HUES6 (cell line): ENCODE measurements around the gene SECISBP2.

ENCODE experiments used
- H3K27ac ChIP-seq: 2 replicates; pipeline ENCODE4 v1.7.0; 2013; ENCODE audit warnings: low read depth, mild to moderate bottlenecking, low read length, inconsistent platforms
- H3K27me3 ChIP-seq: 2 replicates; pipeline ENCODE4 v1.6.1; 2013; ENCODE audit warnings: low read length; ENCODE audit not compliant: control insufficient read depth, insufficient read depth
- H3K36me3 ChIP-seq: 2 replicates; pipeline ENCODE4 v1.6.1; 2013; ENCODE audit warnings: low read length; ENCODE audit not compliant: control insufficient read depth, insufficient read depth
- H3K4me1 ChIP-seq: 2 replicates; pipeline ENCODE4 v1.6.1; 2013; ENCODE audit warnings: low read length; ENCODE audit not compliant: control insufficient read depth, insufficient read depth
- H3K4me3 ChIP-seq: 2 replicates; pipeline ENCODE4 v1.5.1; 2013; ENCODE audit warnings: low read depth, low read length
- H3K9ac ChIP-seq: one replicate; pipeline ENCODE4 v1.6.1; 2013; ENCODE audit warnings: mild to moderate bottlenecking, low read length
- H3K9me3 ChIP-seq: 2 replicates; pipeline ENCODE4 v1.6.1; 2013; ENCODE audit warnings: low read depth, low read length; ENCODE audit not compliant: control insufficient read depth, insufficient read depth

The SECISBP2 gene

GRCh38 chr9:89376741-89377351 is 58.5 kb downstream of the SECISBP2 start:
- Histone ChIP-seq H3K4me1 (no peaks in the 10 kb centered on the region; the same call in 1 of the 2 replicates), H3K27me3 (no peaks in the 10 kb centered on the region), H3K9ac (no peak overlapping the region), H3K27ac (no peak overlapping the region), H3K9me3 (no peaks in the 10 kb centered on the region), H3K4me3 (no peak overlapping the region), H3K36me3 (peaks cover 36% of the 10 kb centered on the region)

- Histone ChIP-seq H3K9ac (no peak overlapping the region), H3K36me3 (peaks cover 40% of the 10 kb centered on the region), H3K27ac (no peak overlapping the region), H3K27me3 (no peaks in the 10 kb centered on the region), H3K9me3 (no peaks in the 10 kb centered on the region), H3K4me1 (no peaks in the 10 kb centered on the region; the same call in 1 of the 2 replicates), H3K4me3 (no peak overlapping the region)
Observed at GRCh38 chr9:89377411-89377810, 59.1 kb downstream of the SECISBP2 start.

GRCh38 chr9:89378541-89378940 is 60.2 kb downstream of the SECISBP2 start:
- Histone ChIP-seq H3K27me3 (no peaks in the 10 kb centered on the region), H3K36me3 (peaks cover 49% of the 10 kb centered on the region), H3K9me3 (no peaks in the 10 kb centered on the region), H3K9ac (no peak overlapping the region), H3K4me1 (no peaks in the 10 kb centered on the region; the same call in 1 of the 2 replicates), H3K4me3 (no peak overlapping the region), H3K27ac (no peak overlapping the region)

- H3K36me3 ChIP-seq: peaks cover 53% of the 10 kb centered on the region
- H3K27ac ChIP-seq: no peak overlapping the region
- H3K9ac ChIP-seq: no peak overlapping the region
- no peaks in the 10 kb centered on the region for H3K9me3 ChIP-seq
- no peak overlapping the region for H3K4me3 ChIP-seq
- no peaks in the 10 kb centered on the region for H3K27me3 ChIP-seq
- H3K4me1 ChIP-seq: no peaks in the 10 kb centered on the region; the same call in 1 of the 2 replicates
Observed at GRCh38 chr9:89379031-89379430, 60.7 kb downstream of the SECISBP2 start.

GRCh38 chr9:89379508-89380115 is 61.3 kb downstream of the SECISBP2 start:
- Histone ChIP-seq H3K36me3 (peaks cover 58% of the 10 kb centered on the region), H3K27me3 (no peaks in the 10 kb centered on the region), H3K27ac (no peak overlapping the region), H3K4me3 (no peak overlapping the region), H3K4me1 (no peaks in the 10 kb centered on the region; the same call in 1 of the 2 replicates), H3K9ac (no peak overlapping the region), H3K9me3 (no peaks in the 10 kb centered on the region)

GRCh38 chr9:89380437-89381307 is 62.4 kb downstream of the SECISBP2 start:
- Histone ChIP-seq H3K4me3 (no peak overlapping the region), H3K9me3 (no peaks in the 10 kb centered on the region), H3K36me3 (peaks cover 69% of the 10 kb centered on the region), H3K27me3 (no peaks in the 10 kb centered on the region), H3K9ac (no peak overlapping the region), H3K27ac (no peak overlapping the region), H3K4me1 (no peaks in the 10 kb centered on the region)

GRCh38 chr9:89381308-89381609 is 63.0 kb downstream of the SECISBP2 start:
- Histone ChIP-seq H3K9me3 (no peaks in the 10 kb centered on the region), H3K36me3 (peaks cover 74% of the 10 kb centered on the region), H3K27me3 (no peaks in the 10 kb centered on the region), H3K9ac (no peak overlapping the region), H3K4me1 (no peaks in the 10 kb centered on the region), H3K27ac (no peak overlapping the region), H3K4me3 (no peak overlapping the region)

GRCh38 chr9:89382026-89382986 is 64.0 kb downstream of the SECISBP2 start:
- H3K36me3 ChIP-seq: peaks cover 75% of the 10 kb centered on the region
- no peaks in the 10 kb centered on the region for H3K4me1 ChIP-seq
- no peak overlapping the region for H3K27ac ChIP-seq
- H3K9ac ChIP-seq: no peak overlapping the region
- no peak overlapping the region for H3K4me3 ChIP-seq
- no peaks in the 10 kb centered on the region for H3K27me3 ChIP-seq
- H3K9me3 ChIP-seq: no peaks in the 10 kb centered on the region

GRCh38 chr9:89383030-89383720 is 64.9 kb downstream of the SECISBP2 start:
- H3K4me1 ChIP-seq: no peaks in the 10 kb centered on the region
- H3K27ac ChIP-seq: no peak overlapping the region
- no peak overlapping the region for H3K4me3 ChIP-seq
- H3K36me3 ChIP-seq: peaks cover 79% of the 10 kb centered on the region
- no peaks in the 10 kb centered on the region for H3K9me3 ChIP-seq
- H3K9ac ChIP-seq: no peak overlapping the region
- H3K27me3 ChIP-seq: no peaks in the 10 kb centered on the region

- H3K4me1 ChIP-seq: no peaks in the 10 kb centered on the region
- H3K4me3 ChIP-seq: no peak overlapping the region
- no peak overlapping the region for H3K9ac ChIP-seq
- H3K36me3 ChIP-seq: peaks cover 79% of the 10 kb centered on the region
- H3K9me3 ChIP-seq: no peaks in the 10 kb centered on the region
- H3K27me3 ChIP-seq: no peaks in the 10 kb centered on the region
- H3K27ac ChIP-seq: no peak overlapping the region
Observed at GRCh38 chr9:89383721-89384300, 65.5 kb downstream of the SECISBP2 start.
